HepG2 (cell line): Measurements from ENCODE around the gene JAGN1. TPM values are rescaled to one million over a fixed set of nuclear protein-coding genes. Genes with fewer than 3 reads are reported as not detected.

Experiments
- ARID4A ChIP-seq: sonication (generic); formaldehyde crosslinking; IDR thresholded peaks from 2 replicates; pipeline ENCODE4 v1.5.0; 2020; ENCODE audit warnings: mild to moderate bottlenecking, missing genetic modification reagents, borderline replicate concordance
- ETV5 ChIP-seq: IDR thresholded peaks from 2 replicates; pipeline ENCODE4 v1.6.1; 2018; ENCODE audit warnings: missing biosample characterization, missing genetic modification reagents, inconsistent platforms, borderline replicate concordance
- FOXK1 ChIP-seq: sonication (generic); formaldehyde crosslinking; IDR thresholded peaks from 2 replicates; pipeline ENCODE4 v1.4.0; 2020; ENCODE audit warnings: low read depth, missing genetic modification reagents, borderline replicate concordance
- FOXM1 ChIP-seq: sonication (generic); formaldehyde crosslinking; IDR thresholded peaks from 2 replicates; pipeline ENCODE4 v1.5.0; 2020; ENCODE audit warnings: missing genetic modification reagents
- HNF4G ChIP-seq, 2 experiments: sonication (generic) in 1 of 2; formaldehyde crosslinking in 1 of 2; IDR thresholded peaks; 2 replicates each; pipeline versions ENCODE4 v1.4.0 to v1.6.1; 2011 to 2020; ENCODE audit warnings: borderline replicate concordance in 2 of 2, low read depth in 2 of 2, mild to moderate bottlenecking in 2 of 2, low read length in 1 of 2, missing genetic modification reagents in 1 of 2, moderate library complexity in 1 of 2
- KDM2A ChIP-seq: sonication (generic); formaldehyde crosslinking; IDR thresholded peaks from 2 replicates; pipeline ENCODE4 v1.4.0; 2020; ENCODE audit warnings: low read depth, missing genetic modification reagents, borderline replicate concordance
- MAFF ChIP-seq: IDR thresholded peaks from 2 replicates; pipeline ENCODE4 v1.6.1; 2011; ENCODE audit warnings: low read depth, low read length, improper control_type of control experiment
- MEIS2 ChIP-seq: sonication (generic); formaldehyde crosslinking; IDR thresholded peaks from 2 replicates; pipeline ENCODE4 v1.9.0; 2021; ENCODE audit warnings: mild to moderate bottlenecking, missing genetic modification reagents
- MXD4 ChIP-seq: IDR thresholded peaks from 2 replicates; pipeline ENCODE4 v1.6.1; 2016; ENCODE audit warnings: mild to moderate bottlenecking, missing biosample characterization, missing genetic modification reagents
- PHF20 ChIP-seq: sonication (generic); formaldehyde crosslinking; IDR thresholded peaks from 2 replicates; pipeline ENCODE4 v1.5.0; 2020; ENCODE audit warnings: mild to moderate bottlenecking, missing genetic modification reagents
- RNF2 ChIP-seq: fragments of 450-650 bp; conservative IDR thresholded peaks from 2 replicates; pipeline ENCODE4 v1.6.1; 2016; ENCODE audit warnings: low read depth
- SKIL ChIP-seq: sonication (generic); formaldehyde crosslinking; IDR thresholded peaks from 2 replicates; pipeline ENCODE4 v1.8.0; 2022; ENCODE audit warnings: missing genetic modification reagents, mild to moderate bottlenecking, moderate library complexity, borderline replicate concordance
- ZNF317 ChIP-seq: sonication (generic); formaldehyde crosslinking; IDR thresholded peaks from 2 replicates; pipeline ENCODE4 v1.5.0; 2020; ENCODE audit warnings: mild to moderate bottlenecking, missing genetic modification reagents
- ZNF362 ChIP-seq: sonication (generic); formaldehyde crosslinking; IDR thresholded peaks from 2 replicates; pipeline ENCODE4 v1.4.0; 2020; ENCODE audit warnings: missing genetic modification reagents, mild to moderate bottlenecking, borderline replicate concordance
- ZNF503 ChIP-seq: sonication (generic); formaldehyde crosslinking; IDR thresholded peaks from 2 replicates; pipeline ENCODE4 v1.4.0; 2020; ENCODE audit warnings: missing genetic modification reagents
- ZSCAN29 ChIP-seq: sonication (generic); formaldehyde crosslinking; conservative IDR thresholded peaks from 2 replicates; pipeline ENCODE4 v1.4.0; 2020; ENCODE audit warnings: mild to moderate bottlenecking, missing genetic modification reagents
- ZSCAN9 ChIP-seq: IDR thresholded peaks from 2 replicates; pipeline ENCODE4 v1.6.1; 2016; ENCODE audit warnings: borderline replicate concordance
- polyA plus RNA-seq, 8 experiments: library from polyadenylated mRNA; depleted of rRNA in 3 of 8; stranded (reverse) in 7 of 8; unstranded in 1 of 8; fragments of >200 nt; fragmentation: Illumina TruSeq in 4 of 8; extraction: Trizol in 4 of 8; gene quantifications; 2 replicates each; pipeline versions ENCODE4 v1.2.1 to v1.2.3, GENCODE V29; 2011 to 2016; ENCODE audit warnings: low read depth in 4 of 8, missing spikeins in 1 of 8, mixed read lengths in 1 of 8; ENCODE audit not compliant: insufficient read depth in 1 of 8
- total RNA-seq, 5 experiments: library from RNA; depleted of rRNA; stranded (reverse); fragments of >200 nt; fragmentation: Illumina TruSeq; extraction: Trizol; gene quantifications; 2 replicates each; pipeline ENCODE4 v1.2.3, GENCODE V29; 2016; ENCODE audit warnings: low read depth in 1 of 5

JAGN1 gene
- total and polyA plus RNA-seq, 2 of the 13 experiments (the other 11 are each of a cell fraction or from before 2014, with no cell fraction given): 49.9 to 50.9 TPM

- TF ChIP-seq SKIL (CRISPR knock-in tag) (no peak), HNF4G (IDR thresholded peaks at IDR 0.05; ENCODE audit: borderline replicate concordance, low read depth, low read length) (peak; percentile 62; the same call in 1 of the 2 replicates), HNF4G (CRISPR knock-in tag; IDR thresholded peaks at IDR 0.05; ENCODE audit: borderline replicate concordance, low read depth) (peak; percentile 67), MEIS2 (CRISPR knock-in tag) (peak; percentile 92), ZSCAN29 (0 out of 2 replicates have a peak, but pooled peaks have one; percentile 36), MXD4 (CRISPR knock-in tag) (peak; percentile 35; the same call in 1 of the 2 replicates), PHF20 (CRISPR knock-in tag) (peak; percentile 22), ZNF317 (peak; percentile 81), KDM2A (CRISPR knock-in tag) (peak; percentile 53), ZNF503 (CRISPR knock-in tag) (peak; percentile 19; the same call in 1 of the 2 replicates), MAFF (peak; percentile 55), FOXK1 (peak; percentile 81; the same call in 1 of the 2 replicates), ARID4A (peak; percentile 50; the same call in 1 of the 2 replicates), ZSCAN9 (CRISPR knock-in tag) (no peak), ZNF362 (CRISPR knock-in tag) (peak; percentile 36; the same call in 1 of the 2 replicates), ETV5 (peak; percentile 82; the same call in 1 of the 2 replicates), FOXM1 (CRISPR knock-in tag) (no peak), RNF2 (no peak)
These were observed 7.3 kb downstream of the JAGN1 start (continued) for GRCh38 chr3:9897408-9898372.
